GM21515 (cell line): Measurements from ENCODE around the gene TPRA1.
A peak's percentile ranks its signal among the peaks of the same experiment; 100 is the strongest.

ENCODE experiments used
- ATAC-seq: cut with Tn5 transposase; IDR thresholded peaks from one replicate; pipeline ENCODE4 v1.9.1; 2021; ENCODE audit not compliant: unreplicated experiment

Gene TPRA1

DNA sequence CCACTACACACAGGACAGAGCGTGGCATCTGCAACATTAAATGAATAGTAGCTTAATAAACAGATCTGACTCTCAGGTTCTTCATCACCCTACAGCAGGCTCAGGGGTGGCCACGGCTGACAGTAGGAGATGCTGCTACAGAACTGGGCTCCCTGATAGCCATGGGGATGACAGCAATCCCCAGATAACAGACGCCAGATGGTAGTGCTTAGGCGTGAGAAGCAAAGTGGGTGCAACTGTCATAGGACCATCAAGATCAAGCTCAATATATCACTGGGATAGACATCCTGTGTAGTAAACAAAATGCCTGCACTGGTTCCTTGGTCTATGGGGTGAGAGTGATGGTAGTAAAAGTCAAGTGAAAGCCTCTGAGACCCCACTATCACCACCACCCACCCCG is 2.6 kb upstream of the TPRA1 start:
- no peak for ATAC-seq

DNA sequence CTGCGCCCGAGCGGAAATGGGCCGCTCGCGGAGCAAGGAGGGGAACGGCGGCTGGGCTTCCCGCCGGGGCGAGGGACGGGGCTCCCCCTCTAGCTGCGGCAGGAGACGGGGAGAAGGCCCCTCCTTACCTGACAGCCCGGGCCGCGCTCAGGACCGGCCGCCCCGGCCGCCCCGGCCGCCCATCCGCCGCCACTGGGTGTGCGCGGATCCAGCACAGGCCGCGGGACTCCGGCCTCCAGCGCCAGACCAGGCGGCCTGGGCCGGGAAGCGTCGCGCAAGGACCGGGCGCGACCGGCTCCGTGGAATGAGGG is 296 bp downstream of the TPRA1 start:
- peak; percentile 32 for ATAC-seq

DNA sequence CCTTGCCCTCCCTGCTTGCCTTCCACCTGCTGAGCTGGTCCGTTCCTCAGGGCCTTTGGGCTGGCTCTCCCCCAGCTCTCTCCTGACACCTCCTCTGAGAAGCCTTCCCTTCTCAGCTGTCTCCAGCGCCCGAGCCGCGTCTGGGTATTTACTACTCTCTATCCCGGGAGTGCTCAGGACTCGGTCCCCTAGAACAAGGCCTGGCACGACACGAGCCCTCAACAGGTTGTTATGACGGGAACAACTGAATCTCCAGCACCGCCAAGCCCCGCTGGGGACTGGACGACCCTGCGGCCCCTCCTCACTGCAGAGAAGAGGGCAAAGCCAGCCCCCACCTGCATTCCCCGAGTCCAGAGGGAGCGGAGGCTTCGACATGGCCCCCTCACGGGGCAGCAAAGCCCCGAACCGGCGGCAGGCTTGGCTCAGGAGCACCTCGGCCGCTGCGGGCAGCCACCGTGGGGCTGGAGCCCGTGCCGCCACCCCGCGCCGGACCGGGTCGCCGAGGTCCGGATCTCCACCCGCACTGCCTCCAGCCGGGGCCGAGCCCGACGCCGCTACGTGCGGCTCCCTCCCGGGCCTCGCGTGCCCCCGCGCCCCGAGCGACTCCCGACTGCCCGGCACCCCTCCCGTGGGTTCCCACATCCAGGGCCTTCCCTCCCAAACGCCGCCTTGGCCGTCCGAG is 792 bp downstream of the TPRA1 start:
- ATAC-seq: peak; percentile 4

DNA sequence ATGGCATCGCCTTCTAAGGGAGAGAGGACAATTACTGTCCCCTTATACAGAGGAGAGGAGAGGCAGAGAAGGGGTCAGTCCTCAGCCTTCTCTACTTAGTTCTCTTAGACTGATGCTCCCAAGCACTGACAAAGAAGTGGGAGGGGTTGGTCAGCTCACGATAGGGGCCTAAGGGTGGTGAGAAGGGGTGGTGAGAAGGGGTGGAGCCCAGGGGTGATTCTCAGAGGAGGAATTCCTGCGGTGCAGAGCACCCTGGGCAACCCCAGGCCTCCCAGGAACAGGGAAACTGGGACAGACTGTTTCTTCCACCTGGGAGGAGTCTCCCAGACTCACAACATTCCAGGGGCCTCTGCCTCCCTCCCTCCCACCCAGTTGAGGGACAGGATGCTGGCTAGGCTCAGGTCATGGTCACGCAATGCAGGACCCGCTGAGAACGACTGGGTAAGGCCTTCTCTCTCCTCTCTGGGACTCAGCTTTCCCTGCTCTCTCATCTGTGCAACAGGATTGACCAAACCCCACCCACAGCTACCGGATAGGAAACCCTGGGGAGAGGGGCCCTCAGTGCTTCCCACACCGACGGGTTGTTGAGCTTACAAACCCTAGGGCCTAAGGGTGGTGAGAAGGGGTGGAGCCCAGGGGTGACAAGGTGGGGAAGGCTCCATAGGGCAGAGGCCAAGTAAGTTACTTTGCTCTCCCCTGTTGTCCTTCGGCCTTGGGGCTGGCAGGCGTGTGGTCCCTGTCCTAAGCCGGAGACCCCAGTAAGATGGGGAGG is 1.5 kb downstream of the TPRA1 start:
- ATAC-seq: no peak

DNA sequence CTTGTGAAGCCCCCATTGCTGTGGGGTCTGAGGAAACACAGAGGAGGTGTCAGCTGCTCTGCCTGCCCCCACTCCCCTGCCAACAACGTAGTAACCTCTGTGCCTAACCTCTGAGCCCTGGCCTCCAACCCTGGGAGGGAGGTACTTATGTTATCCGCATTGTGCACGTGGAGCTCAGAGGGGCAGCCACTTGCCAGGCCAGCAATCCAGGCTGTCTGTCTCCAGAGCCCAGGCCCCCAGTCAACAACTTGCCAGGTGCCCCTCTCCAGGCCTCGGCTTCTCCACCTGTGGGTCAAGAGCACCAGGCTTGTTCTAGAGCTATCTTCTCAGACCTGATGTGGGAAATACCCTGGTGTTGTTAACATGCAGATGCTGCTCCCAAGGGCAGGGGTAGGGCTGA is 2.7 kb downstream of the TPRA1 start:
- ATAC-seq: no peak

DNA sequence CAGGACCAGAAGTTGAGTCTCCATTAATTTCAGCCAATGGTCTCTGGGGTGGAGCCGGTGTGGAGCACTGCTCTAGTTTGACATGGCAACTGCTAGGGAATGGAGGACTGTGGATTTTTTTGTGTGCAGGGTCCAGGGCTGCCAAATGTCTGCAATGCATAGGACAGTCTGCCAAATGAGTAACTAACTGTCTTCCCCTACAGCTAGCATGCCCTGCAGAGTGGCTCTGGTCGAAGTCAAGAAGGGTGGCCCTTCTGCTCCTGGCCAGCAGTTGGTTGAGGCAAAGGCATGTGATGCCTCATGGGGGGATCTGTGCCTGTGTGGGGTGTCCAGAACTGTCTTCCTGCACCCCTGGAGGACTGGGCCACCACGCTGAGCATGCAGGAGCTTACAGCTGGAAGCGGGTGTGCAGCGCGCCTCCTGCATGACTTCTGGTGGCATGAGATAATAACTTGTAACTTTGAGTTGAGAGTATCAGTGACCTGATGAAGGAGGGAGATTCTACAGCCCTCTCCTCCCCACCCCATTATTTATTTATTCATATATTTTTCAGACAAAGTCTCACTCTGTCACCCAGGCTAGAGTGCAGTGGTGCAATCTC is 4.6 kb downstream of the TPRA1 start:
- ATAC-seq: no peak

DNA sequence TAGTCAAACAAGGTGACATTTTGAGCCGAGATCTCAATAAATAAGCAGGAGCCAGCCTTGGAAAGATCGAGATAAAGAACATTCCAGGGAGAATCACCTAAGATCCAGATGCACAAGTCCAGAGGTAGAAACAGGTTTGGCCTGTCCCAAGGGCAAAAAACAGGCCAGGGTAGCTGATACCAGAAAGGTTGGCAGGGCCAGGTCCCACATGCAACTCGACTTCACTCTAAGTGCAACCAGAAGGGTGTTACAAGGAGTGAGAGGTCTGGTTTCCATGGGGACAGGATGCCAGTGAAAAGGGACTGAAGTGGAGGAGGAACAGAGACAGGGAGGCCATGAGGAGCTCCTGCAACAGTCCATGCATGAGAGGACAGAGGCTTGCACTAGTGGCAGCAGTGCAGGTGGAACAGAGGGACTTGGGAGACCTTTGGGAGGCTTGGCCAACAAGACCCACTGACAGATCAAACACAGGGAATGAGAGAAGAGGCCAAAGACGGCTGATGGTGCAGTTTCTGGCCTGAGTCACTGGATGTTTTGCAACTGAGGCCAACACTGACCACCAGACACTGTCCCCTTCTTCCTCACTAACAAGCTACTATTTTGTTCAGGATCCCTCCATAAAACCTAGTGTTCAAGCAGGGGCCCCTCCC is 5.2 kb downstream of the TPRA1 start:
- ATAC-seq: no peak

DNA sequence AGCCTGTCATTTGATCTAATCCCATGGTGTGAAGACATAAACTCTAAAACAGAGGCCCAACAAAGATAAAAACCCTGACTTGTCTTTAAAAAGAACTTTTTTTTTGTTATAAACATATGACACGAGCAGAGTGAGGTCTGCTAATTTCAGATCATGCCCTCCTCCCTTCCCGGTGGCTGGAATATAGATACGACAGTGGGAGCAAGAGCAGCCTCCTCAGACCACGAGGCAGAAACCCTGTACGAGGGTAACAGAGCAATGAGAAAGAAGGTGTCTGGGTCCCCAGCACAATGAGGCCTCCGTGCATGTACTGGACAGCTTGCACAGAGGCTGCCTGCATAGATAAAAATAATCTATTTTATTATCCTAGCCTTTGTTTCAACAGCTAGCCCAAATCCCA is 5.8 kb downstream of the TPRA1 start:
- no peak for ATAC-seq

DNA sequence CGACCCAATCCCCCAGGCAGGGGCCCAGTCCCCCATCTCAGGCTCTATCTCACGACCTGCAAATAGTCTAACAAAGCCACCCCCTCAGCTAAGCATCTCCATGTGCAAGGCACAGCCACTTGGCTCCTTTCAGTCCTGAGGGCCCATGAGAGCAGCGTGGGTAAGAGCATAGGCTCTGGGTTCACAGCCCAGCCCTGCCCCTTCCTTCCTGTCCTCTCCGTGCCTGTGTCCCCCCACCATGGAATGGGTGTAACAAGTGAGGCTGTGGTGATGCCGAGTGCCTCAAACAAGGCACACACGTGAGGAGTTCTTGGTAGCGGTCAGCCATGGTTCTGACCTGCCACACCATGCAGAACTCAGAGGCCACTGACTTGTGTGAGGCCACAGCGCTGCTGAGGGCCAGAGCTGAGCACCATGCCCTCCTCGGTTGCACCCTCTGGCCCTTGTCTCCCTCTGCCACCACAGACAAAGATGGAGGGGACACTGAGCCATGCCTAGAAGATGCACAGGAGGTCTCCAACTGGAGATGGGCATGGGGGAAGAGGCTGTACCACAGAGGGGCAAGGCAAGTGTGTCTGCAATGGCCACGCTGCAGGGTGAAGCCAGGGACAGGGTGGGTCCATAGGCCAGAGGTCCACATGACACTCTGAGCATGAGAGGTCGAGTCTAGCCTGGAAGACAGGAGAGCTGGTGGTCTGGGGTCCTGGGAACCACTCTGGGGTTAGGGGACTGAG is 10.0 kb downstream of the TPRA1 start:
- no peak for ATAC-seq

DNA sequence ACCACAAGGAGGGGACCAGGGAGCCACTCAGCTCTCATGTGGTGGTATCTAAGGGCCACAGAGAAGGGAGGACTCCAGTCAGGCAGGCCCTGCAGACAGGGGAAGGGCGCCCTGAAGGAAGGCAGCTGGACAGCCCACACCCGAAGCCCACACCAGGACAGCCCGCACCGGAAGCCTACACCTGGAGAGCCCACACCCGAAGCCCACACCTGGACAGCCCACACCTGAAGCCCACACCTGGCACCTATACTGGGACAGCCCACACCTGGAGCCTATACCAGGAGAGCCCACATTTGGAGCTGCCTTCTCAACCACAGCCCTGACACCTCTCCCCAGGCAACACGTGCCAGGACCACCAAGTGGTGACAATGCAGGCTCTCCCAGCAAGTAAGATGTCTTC is 11.7 kb downstream of the TPRA1 start:
- ATAC-seq: no peak

DNA sequence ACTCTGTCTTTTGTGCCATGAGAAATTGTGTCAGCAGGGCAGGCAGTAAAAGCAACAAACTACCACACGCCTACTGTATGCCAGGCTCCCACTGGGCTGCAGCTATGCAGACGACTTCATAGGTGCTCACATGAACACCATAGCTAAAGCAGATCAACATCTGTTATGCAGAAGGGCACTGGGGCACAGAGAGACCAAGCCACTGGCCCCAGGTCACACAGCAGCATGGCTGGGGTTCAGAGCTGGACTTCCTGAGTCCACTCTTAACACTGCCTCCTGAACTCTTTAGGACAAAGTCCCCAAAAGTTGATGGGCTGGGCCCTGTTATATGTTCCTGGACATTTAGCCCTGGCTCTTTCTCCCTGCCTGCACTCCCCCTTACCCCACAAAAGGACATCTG is 12.4 kb downstream of the TPRA1 start:
- ATAC-seq: no peak

DNA sequence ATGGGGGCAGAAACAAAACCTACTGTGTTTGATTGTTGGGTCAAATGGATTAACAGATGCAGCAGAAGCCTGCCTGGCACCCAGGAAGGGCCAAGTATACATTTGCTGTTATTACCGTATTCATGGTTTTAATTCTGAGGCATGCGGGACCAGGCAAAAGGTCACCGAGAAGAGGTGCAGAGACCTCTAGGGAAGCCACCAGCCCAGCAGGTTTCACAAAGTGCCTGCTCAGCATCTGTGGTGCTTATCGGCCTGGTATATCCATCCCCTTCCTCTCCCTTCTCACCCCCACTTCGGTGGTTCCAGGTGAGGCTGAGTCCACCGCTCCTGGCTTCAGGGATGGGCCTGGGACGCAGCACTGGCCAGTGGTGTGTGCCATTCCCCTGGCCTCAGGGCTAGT is 13.1 kb downstream of the TPRA1 start:
- no peak for ATAC-seq

DNA sequence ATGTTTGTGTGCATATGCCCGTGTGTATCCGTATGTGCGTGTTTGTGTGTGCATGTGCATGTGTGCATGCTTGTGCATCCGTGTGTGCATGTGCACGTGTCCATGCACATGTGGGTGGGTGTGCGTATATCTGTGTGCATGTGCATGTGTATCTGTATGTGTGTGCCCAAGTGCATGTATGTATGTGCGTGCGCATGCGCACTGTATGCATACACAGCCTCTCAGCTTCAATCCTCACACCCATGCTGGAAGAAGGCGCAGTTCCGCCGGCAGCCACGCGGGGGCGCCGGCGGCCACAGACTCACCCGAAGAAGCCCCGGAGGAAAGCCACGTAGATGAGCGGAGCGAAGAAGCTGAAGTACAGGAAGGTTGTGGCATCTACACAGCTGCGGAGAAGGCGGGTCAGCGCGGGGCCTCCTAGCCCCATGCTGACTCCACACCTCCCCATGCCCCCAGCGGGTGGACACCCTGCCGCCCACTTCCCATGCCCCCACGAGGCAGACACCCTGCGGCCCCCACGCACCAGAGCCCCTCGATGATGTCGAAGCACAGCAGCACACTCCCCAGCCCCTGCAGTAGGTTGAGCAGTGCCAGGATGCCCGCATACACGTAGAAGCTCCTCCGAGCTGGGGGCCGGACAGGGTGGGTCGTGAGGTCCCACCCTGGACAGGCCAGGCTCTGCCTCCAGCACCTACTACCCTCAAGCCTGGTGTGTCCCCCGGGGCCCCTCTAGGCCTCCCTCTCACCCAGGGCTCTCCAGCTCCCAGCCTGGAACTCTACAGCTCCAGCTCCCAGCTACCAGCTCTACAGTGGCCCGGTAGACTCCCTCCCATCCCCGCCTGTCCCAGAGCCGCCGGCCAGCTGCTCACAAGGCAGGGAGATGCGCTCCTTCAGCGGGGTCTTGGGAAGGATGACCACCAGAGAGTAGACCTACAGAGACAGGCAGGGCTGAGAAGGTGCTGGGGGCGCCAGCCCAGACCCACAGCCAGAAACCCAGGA is 15.4 kb downstream of the TPRA1 start:
- ATAC-seq: peak; percentile 62

DNA sequence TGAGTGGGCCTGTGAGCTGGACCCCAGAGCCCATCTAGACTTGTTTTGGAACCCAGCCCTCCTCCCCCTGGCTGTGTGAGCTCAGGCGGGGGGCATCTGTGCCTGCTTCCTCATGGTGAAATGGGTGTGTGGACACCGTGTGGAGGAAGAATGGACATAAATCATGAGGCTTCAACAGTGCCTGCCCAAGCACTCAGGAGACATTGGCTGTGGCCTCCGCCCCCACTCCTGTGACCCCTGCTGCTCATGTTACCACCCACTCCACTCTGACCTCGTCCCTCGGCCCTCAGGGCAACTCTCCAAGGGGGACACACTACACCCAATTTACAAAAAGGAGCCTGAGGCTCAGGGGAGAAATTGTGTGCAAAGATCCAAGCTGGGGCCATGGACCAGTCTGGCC is 16.6 kb downstream of the TPRA1 start:
- ATAC-seq: no peak

DNA sequence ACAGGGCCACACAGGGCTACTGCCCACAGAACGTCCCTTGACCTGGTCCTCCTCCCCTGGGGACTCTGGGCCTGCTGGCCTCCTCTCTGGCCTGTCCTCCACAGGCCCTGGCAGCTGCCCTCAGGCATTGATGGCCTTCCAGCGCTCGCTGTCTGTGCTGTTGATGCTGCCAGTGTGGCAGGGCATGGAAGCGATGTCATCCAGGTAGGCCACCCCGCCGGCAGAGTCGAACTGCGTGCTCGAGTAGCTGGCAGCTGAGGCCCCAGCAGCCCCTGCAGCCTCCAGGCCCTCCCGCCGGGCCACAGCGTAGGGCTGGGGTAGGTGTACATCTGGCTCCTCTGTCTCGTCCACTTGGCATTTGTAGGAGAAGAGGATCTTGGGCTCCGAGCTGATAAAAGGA is 17.1 kb downstream of the TPRA1 start:
- no peak for ATAC-seq

DNA sequence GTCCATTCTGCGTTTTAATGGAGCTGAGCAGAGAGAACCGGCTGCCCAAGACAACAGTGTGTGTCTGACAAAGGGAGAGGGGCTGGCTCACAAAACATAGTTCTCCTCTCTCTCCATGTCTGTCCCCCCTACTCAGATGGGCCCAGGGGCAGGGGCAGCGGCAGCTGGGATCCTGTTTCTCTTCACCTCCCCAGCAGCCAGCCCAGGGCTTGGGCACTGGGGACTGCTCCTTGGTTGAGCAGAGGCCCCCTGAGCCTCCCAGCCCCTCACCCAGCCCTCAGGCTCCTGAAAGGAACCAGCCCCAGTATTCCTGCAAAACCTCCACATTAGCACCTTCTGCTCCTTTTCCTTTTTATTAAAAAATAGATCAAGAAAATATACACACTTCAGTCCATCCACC is 17.8 kb downstream of the TPRA1 start:
- no peak for ATAC-seq

DNA sequence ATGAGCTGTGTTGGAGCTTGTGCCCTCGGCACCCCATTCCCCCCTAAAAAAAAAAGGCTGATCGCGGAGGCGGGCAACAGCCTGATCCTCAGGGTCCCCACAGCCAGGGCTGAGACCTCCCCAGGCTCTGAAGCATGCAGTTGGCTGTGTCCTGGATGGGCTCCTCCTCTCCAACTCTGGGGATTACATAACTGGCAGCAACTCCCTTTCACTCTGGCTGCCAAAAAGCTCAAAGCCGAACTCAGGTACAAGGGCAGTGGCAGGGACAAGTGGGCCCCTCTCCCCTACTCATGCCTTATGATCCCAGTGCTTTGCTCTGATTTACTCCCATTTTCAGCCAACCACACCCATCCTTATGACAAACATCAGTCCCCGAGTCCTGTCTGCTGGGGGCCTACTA is 18.3 kb downstream of the TPRA1 start:
- ATAC-seq: no peak

DNA sequence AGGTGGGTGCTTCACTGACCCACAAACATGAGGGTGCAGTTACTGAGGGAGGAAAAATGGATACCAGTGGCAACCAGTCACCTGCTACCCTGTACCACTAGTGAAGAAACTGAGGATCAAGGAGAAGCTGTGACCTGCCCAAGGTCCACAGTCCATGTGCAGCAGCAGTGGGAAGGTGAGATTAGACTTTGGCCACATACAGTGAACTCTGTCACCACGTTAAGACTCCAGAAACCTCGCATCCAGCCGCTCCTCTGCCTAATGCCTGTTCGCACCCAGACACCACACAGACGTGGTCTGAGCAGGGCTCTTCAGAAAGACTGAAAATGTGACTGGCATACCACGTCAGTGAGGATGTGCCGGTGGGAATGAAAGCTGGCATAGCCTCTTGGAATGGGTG is 20.0 kb downstream of the TPRA1 start:
- ATAC-seq: no peak

DNA sequence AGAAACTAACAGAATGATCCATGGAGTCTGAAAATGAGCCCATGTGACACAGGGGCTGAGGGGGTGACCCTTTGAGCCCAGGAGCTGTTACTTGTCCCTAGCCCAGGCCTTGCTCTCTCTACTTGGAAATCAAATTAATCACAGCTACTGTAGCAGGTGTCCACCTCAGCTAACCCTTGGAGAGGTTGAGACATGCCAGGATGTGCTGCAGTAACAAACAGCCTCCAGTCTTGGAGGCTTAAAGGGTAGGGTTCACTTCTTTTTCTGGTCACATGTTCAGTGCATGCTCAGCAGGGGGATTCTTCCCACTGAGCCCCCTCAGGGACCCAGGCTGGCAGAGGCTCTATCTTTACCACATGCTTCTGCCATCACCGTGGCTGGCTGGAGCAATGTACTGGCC is 21.4 kb downstream of the TPRA1 start:
- ATAC-seq: no peak

DNA sequence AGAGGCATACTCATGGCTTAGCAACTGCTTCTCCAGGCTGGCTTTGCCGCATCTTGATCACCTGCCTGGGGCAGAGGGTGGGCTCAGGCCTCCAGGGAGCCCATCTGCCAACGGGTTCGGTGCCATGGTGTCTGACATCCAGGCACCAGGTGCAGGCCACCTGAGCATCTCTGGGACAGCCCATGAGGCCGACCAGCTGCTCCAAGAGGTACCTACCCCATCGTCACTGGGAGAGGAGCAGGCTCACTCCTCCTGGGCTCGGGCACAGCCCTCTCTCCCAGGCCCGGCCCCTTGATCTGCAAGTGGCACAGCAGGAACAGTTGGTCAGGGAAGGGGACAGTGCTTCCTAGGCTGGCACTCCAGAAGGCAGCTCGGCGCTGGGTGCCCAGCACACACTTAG is 21.9 kb downstream of the TPRA1 start:
- no peak for ATAC-seq
